HG03139 (cell line): Measurements from ENCODE around the gene GPR135.
A peak's percentile ranks its signal among the peaks of the same experiment; 100 is the strongest.

ENCODE experiments used
- ATAC-seq: cut with Tn5 transposase; IDR thresholded peaks from one replicate; pipeline ENCODE4 v1.9.1; 2021; ENCODE audit not compliant: unreplicated experiment

The GPR135 gene, protein sequence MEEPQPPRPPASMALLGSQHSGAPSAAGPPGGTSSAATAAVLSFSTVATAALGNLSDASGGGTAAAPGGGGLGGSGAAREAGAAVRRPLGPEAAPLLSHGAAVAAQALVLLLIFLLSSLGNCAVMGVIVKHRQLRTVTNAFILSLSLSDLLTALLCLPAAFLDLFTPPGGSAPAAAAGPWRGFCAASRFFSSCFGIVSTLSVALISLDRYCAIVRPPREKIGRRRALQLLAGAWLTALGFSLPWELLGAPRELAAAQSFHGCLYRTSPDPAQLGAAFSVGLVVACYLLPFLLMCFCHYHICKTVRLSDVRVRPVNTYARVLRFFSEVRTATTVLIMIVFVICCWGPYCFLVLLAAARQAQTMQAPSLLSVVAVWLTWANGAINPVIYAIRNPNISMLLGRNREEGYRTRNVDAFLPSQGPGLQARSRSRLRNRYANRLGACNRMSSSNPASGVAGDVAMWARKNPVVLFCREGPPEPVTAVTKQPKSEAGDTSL

DNA sequence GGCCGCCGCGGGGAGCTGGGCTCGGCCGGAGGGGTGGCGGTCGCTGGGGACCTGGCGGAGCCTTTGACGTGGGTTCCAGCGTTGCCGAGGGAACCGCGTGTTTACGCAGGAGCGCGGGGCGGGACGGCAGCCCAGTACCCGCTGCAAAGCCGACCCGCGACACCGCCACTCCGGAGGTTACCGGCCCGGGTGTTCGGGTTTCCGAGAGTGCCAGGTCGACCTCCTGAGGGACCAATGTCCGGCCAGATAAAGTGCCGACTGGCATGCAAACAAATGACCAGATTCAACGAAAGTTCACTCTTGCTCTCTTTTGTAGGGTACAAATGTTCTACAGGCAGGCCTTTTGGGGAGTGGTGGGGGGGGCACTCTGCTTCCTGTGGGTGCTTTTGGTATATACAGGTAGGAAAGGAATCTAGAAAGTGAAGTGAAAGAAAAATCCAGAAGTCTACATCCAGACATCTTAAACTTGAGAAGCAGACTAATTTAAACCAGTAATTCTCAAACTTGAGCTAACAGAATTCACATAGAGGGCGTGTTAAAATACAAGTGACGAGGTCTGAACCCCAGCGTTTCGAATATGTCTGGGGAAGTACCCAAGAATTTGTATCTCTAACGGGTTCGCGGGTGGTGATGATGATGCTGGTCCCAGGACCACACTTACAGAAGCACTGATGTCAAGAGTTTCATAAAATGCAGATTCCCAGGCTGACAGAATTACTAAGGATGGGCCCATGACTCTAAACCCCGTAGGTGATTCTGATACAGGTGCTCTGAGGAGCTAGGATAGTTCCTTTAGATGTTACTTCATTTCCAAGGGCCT is at the start of gene GPR135:
TSS of gene GPR135 (minus strand) at position 65 of the 820 bp plus-strand sequence. CDS start 154 bp downstream, outside the sequence.
- ATAC-seq, result peak; percentile 27

DNA sequence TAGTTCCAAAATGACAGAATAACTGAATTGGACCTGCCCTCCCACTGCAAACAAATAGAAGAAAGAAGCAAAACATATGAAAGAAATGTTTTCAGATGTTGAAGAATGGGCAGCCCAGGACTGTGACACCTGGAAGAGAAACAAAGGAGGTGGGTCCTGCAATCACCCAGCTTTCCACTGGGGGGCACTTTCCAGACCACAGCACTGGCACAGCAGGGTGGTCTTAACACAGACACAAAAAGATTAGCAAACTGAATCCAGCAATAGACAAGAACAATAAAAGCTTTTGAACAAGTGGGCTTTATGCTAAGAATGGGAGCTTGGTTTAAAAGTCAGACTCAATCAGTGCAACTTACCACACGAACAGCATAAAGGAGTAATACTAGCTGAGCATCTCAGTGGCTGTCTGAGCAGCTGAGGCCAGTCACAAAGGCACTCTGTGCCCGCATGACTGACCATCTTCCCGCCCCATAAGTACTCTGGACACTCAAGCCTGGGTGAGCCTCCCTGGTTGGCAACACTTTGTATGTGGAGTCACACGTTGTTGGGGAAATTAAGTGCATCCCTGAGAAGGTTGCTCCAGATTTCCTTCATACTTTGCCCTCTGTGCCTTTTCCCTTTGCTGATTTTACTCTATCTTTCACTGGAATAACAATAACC is 46.9 kb upstream of the GPR135 start:
- ATAC-seq, result no peak

DNA sequence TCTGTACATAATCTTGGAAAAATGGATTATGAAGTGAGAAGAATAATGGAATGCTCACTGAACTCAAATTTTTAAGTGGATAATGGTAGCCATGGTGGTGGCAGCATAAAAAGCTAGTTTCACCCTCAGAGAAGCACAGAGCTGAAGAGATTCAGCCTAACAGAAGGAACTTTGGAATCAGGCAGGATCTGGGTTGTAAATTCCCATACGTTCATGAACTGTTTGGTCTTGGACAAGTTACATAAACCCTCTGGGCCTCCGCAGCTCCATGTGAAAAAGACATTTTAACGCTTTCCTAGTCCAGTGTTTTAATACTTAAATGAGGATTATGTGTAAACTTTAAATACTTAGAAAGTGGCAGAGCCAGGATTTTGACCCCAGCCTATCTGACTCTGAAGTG is 45.8 kb upstream of the GPR135 start:
- ATAC-seq, result no peak

DNA sequence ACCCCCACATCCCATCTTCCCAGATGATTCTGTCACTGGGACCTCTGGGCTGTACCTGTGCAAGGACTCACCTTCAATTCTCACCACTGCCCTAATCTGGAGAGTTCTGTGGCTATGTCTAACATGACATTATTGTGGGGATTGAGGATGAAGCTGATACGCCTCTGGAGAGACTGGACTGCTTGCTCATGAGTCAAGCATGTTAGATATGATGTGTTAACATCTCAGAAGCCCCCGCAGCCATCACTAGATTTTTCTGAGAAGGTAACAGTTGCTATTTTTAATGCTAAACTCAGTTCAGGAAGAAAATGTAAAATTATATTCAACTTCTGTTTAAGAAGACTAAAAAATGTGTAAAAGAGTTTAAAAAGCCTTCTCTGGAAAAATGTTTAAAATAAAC is 44.8 kb upstream of the GPR135 start:
- ATAC-seq, result no peak

DNA sequence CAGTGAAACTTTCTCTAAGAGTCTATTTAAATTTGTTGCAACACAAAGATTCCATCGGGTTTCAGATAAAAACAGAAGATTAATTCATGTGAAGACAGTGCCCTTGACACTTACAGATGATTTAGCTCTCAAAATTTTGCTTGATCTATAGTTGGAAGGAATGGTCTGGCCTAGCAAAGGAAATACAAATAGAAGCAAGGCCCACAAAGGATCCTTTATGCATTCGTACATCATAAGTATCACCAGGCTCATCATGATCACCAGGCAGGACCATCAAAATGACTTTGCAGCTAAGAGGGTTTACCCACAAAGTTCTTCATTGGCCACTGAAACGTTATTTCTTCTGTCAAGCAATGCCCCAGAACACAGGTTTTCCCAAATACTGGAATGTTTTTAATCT is 43.9 kb upstream of the GPR135 start:
- no peak for ATAC-seq

DNA sequence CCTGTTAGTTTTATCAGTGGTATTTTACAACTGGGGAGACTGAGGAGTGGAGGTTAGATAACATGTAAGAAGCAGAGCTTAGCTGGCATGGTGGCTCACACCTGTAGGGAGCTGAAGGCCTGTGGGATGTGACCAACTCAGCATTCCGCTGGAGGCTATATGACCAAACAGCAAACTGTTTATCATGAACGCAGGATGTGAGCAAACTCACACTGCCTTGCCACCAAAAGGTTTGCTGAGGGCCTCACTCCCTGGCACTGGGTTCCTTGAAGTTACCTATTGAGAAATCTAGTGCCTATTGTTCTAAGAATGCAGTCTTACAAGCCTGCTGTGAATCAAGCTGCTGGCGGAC is 42.5 kb upstream of the GPR135 start:
- no peak for ATAC-seq

DNA sequence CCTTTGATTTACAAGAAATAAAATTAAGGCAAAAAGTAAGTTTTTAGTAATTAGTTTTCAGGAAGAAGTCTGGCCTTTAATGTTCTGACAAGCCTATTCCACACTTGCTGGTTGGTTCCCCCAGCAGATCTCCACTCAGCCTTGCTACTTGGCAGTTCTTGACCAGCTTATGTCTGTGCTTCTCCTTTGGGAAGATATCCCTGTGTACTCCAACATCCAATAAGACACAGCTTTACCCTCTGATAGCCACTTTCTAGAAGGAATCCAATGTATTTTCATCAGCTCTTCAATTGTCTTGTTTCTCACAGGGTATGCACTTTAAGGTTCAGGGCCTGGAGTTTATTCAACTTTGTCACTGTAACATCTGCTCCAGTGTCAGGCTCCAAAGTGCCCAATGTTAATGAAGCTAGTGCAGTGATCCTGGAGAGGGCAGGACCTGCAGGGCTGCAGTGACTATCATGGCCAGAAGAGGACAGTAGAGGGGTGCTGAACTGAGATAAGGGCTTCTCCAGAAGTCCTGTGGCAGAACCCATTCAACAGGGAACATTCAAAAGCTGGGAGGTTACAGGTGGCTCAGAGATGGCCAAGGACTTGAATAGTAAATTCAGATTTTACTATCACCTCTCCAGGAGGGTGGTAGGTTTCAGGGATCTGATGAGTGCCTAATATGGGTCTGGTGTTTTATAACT is 42.0 kb upstream of the GPR135 start:
- ATAC-seq, result peak; percentile 88

DNA sequence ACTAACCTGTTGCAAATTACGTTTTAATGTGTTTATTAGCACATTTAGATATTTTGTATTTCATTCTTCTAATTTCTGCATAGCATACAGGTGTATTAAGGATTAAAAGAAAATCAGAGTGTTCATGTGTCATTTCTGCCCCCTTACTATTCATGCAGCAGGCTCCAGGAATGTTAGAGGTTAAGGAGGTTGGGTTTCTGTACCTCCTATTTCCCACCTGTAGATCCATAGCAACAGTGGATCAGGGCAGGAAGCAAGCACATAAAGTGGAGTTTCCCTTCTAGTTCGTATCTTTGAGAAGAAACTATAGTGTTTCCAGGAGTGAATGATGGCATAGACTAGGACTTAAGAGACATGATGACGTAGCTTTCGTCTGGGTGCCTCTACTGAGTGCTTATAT is 38.1 kb upstream of the GPR135 start:
- ATAC-seq, result no peak

DNA sequence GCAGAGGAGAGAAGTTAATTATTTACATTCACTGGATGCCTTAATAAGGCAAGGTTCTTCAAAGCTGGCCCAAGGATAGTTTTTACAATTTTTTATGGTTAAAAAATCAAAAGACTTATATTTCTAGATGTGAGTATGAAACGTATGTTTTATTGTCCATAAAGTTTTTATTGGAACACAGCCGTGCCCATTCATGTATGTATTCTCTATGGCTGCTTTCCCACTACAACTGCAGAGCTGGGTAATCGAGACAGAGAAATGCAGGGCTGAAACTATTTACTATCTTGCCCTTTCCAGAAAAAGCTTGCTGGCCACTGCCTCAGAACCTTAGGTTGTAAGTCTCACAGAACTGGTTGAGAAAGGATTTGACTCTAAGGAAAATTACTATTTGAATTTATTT is 35.6 kb upstream of the GPR135 start:
- no peak for ATAC-seq

DNA sequence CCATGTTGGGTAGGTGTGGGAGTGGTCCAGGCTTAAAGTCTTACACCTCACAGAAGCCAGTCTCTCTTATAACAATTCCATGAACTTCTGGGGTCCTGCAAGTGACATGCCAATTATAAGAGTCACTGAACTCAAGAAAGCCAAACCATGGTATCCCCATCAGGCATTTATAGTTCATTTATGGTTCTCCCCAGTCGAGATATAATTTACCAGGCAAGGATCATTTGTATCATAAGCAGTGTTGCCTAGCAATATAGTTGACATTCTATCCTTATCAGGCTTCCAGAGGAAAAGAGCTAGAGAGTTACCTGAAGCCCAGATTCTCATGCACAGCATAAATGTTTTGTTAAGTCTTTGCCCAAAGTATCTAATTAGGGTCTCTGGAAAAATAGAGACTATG is 27.2 kb upstream of the GPR135 start:
- no peak for ATAC-seq

DNA sequence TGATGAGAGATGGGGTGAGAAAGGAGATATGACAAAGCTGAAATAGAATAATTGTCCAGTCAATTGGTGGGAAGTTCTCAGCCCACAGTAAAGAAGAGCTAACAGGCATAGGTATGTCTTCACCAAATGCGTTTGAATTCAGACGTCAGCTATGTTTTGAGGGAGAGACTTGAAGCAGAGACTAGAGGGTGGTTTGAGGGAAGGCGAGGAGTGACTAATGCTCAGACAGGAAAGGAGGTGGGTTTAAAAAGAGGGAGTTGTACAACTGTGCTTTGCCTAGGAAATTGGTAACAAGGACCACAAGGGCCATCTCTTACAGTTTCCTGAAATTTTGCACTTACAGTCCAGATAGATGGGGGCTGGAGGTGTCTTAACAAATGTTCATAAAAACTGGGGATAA is 25.6 kb upstream of the GPR135 start:
- ATAC-seq, result no peak

DNA sequence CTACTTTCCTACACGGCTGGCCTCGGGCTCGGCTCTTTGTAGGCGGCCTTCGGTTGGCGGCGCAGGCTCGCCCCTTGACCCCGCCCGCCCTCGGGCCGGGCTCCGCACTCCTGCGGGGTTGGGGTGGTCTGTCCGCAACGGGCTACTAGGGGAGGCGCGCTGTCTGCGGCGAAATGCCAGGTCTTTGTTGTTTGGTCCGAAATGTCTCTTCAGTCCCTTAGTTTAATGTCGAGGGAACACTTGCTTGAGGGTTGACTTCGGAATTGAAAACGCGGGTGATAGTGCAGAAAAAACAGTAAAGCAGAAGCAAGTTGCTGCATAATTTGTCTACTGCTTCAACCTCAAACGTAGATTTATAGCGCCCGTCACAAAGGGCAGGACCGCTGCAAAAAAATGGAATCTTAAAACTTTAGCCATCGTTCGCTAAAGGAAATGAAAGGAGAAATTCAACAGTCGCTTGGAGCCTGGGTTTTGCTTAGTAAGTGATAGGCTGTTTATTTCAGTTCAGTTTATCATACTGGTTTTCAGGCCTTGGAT is 19.5 kb upstream of the GPR135 start:
- ATAC-seq, result peak; percentile 31

DNA sequence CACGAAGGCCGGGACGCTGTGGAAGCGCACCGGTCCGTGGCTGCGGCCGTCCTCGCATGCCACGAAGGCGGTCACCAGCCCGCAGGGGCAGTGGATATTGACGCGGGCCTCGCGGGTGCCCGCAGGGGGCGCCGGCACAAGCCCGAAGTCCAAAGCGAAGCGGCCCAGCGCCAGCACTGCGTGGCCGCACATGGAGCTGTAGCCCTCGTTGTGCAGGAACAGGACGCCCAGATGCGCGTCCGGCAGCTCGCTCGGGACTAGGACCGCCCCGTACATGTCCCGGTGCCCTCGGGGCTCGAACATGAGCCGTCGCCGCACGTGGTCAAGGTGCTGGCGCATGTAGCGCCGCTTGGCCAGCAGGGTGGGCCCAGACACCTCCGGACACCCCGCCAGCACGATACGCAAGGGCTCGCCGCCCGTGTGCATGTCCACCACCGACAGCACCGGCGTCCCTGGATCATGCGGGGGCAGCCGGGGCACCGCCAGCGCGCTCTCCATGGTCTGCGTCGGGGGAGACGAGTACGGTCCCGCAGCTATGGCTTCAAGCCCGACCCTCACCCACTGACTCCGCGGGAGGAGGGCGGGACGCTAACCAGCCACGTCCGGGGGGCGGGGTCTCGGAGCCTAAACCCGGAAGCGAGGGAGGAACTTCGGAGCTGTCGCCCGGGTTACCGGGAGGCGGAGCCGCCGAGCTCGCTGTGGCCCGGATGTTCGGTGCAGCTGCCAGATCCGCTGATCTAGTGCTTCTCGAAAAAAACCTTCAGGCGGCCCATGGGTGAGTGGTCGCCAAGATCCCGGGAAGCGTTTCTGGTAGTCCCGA is 18.8 kb upstream of the GPR135 start, which contains the start of the genes JKAMP and L3HYPDH:
TSS of gene JKAMP (plus strand) at position 699 of the 820 bp plus-strand sequence. CDS start at position 772, 73 bp downstream.
TSS of gene L3HYPDH (minus strand) at position 590 of the 820 bp plus-strand sequence. CDS start at position 498, 92 bp downstream.
- peak; percentile 84 for ATAC-seq

DNA sequence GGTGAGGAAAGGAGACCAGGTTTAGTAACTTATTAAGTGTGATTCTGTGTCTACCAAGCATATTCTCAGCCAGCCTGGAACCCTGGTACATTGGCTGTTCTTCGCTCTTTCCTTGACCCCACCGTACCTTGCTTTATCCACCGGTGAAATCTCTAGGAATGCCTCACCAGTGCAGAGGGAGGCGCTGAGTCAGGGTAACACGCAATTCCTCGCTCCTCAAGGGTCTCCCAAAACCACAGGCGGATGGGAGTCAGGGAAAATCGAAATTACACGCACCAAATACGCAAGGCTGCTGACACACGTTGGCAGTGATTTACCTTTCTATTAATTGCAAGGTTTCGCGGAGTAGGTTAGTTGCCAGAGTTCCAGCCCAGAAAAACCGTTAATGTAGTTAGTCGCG is 18.2 kb upstream of the GPR135 start:
- ATAC-seq, result no peak

DNA sequence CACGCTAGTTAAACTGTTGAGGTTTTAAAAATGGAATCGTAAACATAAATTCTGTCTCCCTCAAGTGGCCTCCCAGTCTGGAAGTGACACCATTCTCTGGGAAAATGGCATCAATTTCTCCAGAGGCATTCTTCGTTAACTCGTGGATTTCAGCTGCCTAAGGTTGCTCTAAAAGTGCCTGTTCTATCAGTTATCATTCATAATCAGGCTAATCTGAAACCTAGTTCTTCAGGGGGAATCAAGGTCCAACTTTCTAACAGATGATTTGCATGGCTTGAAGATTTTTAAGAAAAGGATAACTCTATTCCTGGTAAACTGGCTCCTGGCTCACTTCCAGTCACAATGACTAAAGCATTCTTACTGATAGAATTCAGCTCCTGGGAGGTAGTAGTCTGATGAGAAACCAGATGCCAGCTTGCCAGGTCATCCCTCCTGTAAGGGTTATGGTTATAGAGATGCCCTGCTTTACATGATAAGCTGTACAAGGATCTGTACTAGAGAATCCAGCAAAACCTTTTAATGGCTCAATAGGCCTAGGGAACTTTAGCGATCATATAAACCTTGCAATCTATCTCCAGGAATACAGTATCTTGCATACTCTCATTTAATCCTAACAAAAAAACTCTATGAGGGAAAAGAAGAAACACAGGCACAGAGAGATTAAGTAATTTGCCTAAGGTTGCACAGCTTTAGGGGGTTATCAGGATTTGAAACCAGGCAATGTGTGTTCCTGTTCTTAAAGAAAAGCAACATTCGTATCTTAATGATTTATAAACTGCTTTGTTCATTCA is 17.6 kb upstream of the GPR135 start:
- ATAC-seq, result no peak

DNA sequence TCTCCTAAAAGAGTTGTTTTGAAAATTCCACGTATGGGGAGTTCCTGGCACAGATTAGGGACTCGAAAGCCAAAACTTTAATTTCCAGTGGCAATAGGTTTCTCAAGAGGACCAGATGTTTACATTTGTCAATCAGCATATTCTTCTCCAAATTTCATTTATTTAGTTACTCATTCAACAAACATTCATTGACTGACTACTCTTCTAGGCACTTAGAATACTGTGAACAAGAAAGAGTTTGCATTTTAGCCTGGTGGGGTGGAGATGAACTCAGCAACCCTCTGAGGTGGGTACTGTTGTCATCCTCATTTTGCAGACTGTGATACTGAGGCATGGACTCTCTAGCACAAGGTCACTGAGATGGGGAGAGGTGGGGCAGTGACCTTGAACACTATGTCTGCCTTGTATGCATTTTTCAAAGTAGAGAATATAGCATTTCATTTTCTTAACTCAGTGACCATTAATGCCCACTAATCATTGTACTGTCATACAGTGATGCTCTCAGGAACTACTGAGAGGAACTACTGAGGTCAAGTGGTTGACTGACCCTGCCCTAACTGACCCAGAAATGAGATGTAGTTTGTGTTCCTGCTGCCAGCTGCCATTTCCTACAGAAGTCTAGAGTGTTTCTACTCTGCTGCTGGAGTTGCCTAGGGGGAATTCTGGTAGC is 16.8 kb upstream of the GPR135 start:
- no peak for ATAC-seq

DNA sequence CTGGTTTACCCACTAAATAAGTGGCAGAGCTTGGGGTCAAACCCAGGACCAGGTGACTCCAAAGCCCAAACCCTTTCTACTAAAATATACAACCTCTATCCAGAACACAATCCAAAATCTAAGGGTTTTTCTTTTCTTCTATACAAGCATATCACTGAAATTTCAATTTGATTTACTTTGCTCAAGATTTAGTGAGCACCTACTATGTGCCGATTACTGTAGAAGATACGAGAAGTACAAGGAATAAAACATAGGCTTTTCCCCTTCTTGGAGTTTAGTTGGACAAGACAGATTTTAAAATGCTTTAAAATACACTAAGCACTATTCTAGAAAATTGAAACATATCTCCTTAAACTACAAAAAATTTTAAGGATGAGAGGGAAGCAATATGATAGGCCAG is 16.2 kb upstream of the GPR135 start:
- no peak for ATAC-seq

DNA sequence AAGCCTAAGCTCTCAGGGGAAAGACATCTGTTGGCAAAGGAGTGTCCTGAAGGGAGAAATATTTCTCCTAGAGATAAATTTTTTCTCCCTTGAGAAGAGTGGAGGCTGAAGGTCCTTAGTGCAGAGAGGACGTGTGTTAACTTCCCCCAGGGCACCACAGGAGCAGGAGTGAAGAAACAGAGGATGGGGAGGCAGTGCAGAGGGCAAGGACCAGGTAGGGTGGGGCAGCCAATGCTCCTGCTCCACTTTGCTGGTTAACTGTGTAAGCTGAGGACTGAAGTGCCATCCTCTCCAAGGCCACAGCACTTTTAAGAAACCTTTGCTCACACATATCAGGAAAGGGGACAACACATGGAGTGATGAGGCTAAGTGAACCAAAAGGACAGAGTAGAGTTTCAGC is 15.0 kb upstream of the GPR135 start:
- no peak for ATAC-seq
